MG63 (cell line): Measurements from ENCODE around the gene FPGS. TPM values are rescaled to one million over a fixed set of nuclear protein-coding genes. Genes with fewer than 3 reads are reported as not detected.

Experiments
- DNase-seq: peaks from one replicate; pipeline ENCODE4 v3.0.0-alpha.2; 2020
- H3K27me3 ChIP-seq: fragments of 250-450 bp; sonication (Bioruptor Pico); 2 replicates; pipeline ENCODE4 v1.5.1; 2020; ENCODE audit warnings: mild to moderate bottlenecking, moderate library complexity
- H3K36me3 ChIP-seq: fragments of 250-450 bp; sonication (Bioruptor Pico); 2 replicates; pipeline ENCODE4 v1.5.1; 2020; ENCODE audit warnings: mild to moderate bottlenecking, moderate library complexity
- H3K4me3 ChIP-seq: fragments of 250-450 bp; sonication (Bioruptor Pico); 2 replicates; pipeline ENCODE4 v1.5.1; 2020; ENCODE audit warnings: mild to moderate bottlenecking, moderate library complexity
- H3K9me3 ChIP-seq: fragments of 250-450 bp; sonication (Bioruptor Pico); 2 replicates; pipeline ENCODE4 v1.5.1; 2020; ENCODE audit warnings: mild to moderate bottlenecking, moderate library complexity
- total RNA-seq: library from RNA; depleted of rRNA; stranded (reverse); fragments of >200 nt; shearing (Covaris generic); gene quantifications from 2 replicates; pipeline ENCODE4 v1.2.3, GENCODE V29; 2014; ENCODE audit warnings: low replicate concordance

FPGS gene
- total RNA-seq, 1 experiment from 2014 or later, result 115 TPM

GRCh38 chr9:127796852-127797370 lies 5.8 kb upstream of the FPGS start:
- DNase-seq, result no peak
- Histone ChIP-seq H3K36me3 (peaks cover 17% of the 10 kb centered on the region), H3K9me3 (no peaks in the 10 kb centered on the region), H3K27me3 (no peaks in the 10 kb centered on the region), H3K4me3 (no peak overlapping the region)

GRCh38 chr9:127801955-127802575 lies 617 bp upstream of the FPGS start:
- no peak for DNase-seq
- Histone ChIP-seq H3K27me3 (no peaks in the 10 kb centered on the region), H3K9me3 (no peaks in the 10 kb centered on the region), H3K4me3 (peak overlapping the region; percentile 84), H3K36me3 (peaks cover 26% of the 10 kb centered on the region)

- peak overlapping the region; percentile 84 for H3K4me3 ChIP-seq
- H3K27me3 ChIP-seq, result no peaks in the 10 kb centered on the region
- H3K9me3 ChIP-seq, result no peaks in the 10 kb centered on the region
- peak; percentile 74 for DNase-seq
- peaks cover 36% of the 10 kb centered on the region for H3K36me3 ChIP-seq
These were observed 1.0 kb downstream of the FPGS start for GRCh38 chr9:127803507-127804352.

- DNase-seq, result no peak
- no peaks in the 10 kb centered on the region for H3K9me3 ChIP-seq
- no peak overlapping the region for H3K4me3 ChIP-seq
- H3K27me3 ChIP-seq, result no peaks in the 10 kb centered on the region
- peaks cover 49% of the 10 kb centered on the region for H3K36me3 ChIP-seq
These were observed 2.9 kb downstream of the FPGS start for GRCh38 chr9:127805620-127806019.

GRCh38 chr9:127806871-127807270 lies 4.2 kb downstream of the FPGS start:
- Histone ChIP-seq H3K36me3 (peaks cover 53% of the 10 kb centered on the region), H3K9me3 (no peaks in the 10 kb centered on the region), H3K27me3 (no peaks in the 10 kb centered on the region), H3K4me3 (no peak overlapping the region)
- DNase-seq, result no peak

GRCh38 chr9:127808347-127809001 lies 5.8 kb downstream of the FPGS start:
- H3K4me3 ChIP-seq, result no peak overlapping the region
- no peak for DNase-seq
- H3K9me3 ChIP-seq, result no peaks in the 10 kb centered on the region
- no peaks in the 10 kb centered on the region for H3K27me3 ChIP-seq
- H3K36me3 ChIP-seq, result peaks cover 64% of the 10 kb centered on the region

GRCh38 chr9:127809002-127809539 lies 6.4 kb downstream of the FPGS start:
- H3K27me3 ChIP-seq, result no peaks in the 10 kb centered on the region
- no peak for DNase-seq
- H3K4me3 ChIP-seq, result no peak overlapping the region
- no peaks in the 10 kb centered on the region for H3K9me3 ChIP-seq
- peaks cover 68% of the 10 kb centered on the region for H3K36me3 ChIP-seq

- no peak overlapping the region for H3K4me3 ChIP-seq
- DNase-seq, result no peak
- H3K27me3 ChIP-seq, result no peaks in the 10 kb centered on the region
- H3K9me3 ChIP-seq, result no peaks in the 10 kb centered on the region
- H3K36me3 ChIP-seq, result peaks cover 67% of the 10 kb centered on the region
These were observed 7.1 kb downstream of the FPGS start for GRCh38 chr9:127809540-127810377.

GRCh38 chr9:127810378-127811187 lies 7.9 kb downstream of the FPGS start:
- Histone ChIP-seq H3K9me3 (no peaks in the 10 kb centered on the region), H3K36me3 (peaks cover 66% of the 10 kb centered on the region), H3K27me3 (no peaks in the 10 kb centered on the region), H3K4me3 (no peak overlapping the region)
- DNase-seq, result no peak

- DNase-seq, result no peak
- H3K36me3 ChIP-seq, result peaks cover 66% of the 10 kb centered on the region
- H3K4me3 ChIP-seq, result no peak overlapping the region
- H3K9me3 ChIP-seq, result no peaks in the 10 kb centered on the region
- no peaks in the 10 kb centered on the region for H3K27me3 ChIP-seq
These were observed 9.3 kb downstream of the FPGS start for GRCh38 chr9:127812011-127812410.

- Histone ChIP-seq H3K4me3 (no peak overlapping the region), H3K9me3 (no peaks in the 10 kb centered on the region), H3K27me3 (no peaks in the 10 kb centered on the region), H3K36me3 (peaks cover 67% of the 10 kb centered on the region)
- no peak for DNase-seq
These were observed 10.4 kb downstream of the FPGS start for GRCh38 chr9:127812936-127813675.

GRCh38 chr9:127813686-127814226 lies 11.1 kb downstream of the FPGS start:
- Histone ChIP-seq H3K9me3 (no peaks in the 10 kb centered on the region), H3K27me3 (no peaks in the 10 kb centered on the region), H3K4me3 (no peak overlapping the region), H3K36me3 (peaks cover 69% of the 10 kb centered on the region)
- DNase-seq, result no peak

- peaks cover 71% of the 10 kb centered on the region for H3K36me3 ChIP-seq
- DNase-seq, result no peak
These were observed 12.2 kb downstream of the FPGS start for GRCh38 chr9:127814619-127815511.

More at GRCh38 chr9:127814619-127815511, 12.2 kb downstream of the FPGS start:
- Histone ChIP-seq H3K4me3 (no peak overlapping the region), H3K9me3 (no peaks in the 10 kb centered on the region), H3K27me3 (no peaks in the 10 kb centered on the region)
